ENCODE data around the gene ST3GAL4. TPM values are rescaled to one million over a fixed set of nuclear protein-coding genes. Genes with fewer than 3 reads are reported as not detected.

The ST3GAL4 gene
- total RNA-seq, 1 donor from 2014 or later = 15.9 TPM

GRCh38 chr11:126418887-126419286, 63.4 kb downstream of the ST3GAL4 start:
- no peak for DNase-seq (ENCODE audit: low read depth)
- no peak for TF ChIP-seq CTCF (conservative IDR thresholded peaks at IDR 0.05; ENCODE audit: low read depth, low read length)
- H3K4me3 ChIP-seq (ENCODE audit: low read depth, low read length) = no peak overlapping the region

- TF ChIP-seq CTCF (conservative IDR thresholded peaks at IDR 0.05; ENCODE audit: low read depth, low read length) = no peak
- H3K4me3 ChIP-seq (ENCODE audit: low read depth, low read length) = no peak overlapping the region
- no peak for DNase-seq (ENCODE audit: low read depth)
These were observed 64.6 kb downstream of the ST3GAL4 start for GRCh38 chr11:126419801-126420697.

GRCh38 chr11:126420698-126421256, 65.3 kb downstream of the ST3GAL4 start:
- TF ChIP-seq CTCF (conservative IDR thresholded peaks at IDR 0.05; ENCODE audit: low read depth, low read length) = no peak
- no peak overlapping the region for H3K4me3 ChIP-seq (ENCODE audit: low read depth, low read length)
- DNase-seq (ENCODE audit: low read depth) = no peak

- no peak for DNase-seq (ENCODE audit: low read depth)
- no peak overlapping the region for H3K4me3 ChIP-seq (ENCODE audit: low read depth, low read length)
- no peak for TF ChIP-seq CTCF (conservative IDR thresholded peaks at IDR 0.05; ENCODE audit: low read depth, low read length)
These were observed 65.8 kb downstream of the ST3GAL4 start for GRCh38 chr11:126421271-126421671.

GRCh38 chr11:126422446-126422845, 67.0 kb downstream of the ST3GAL4 start:
- DNase-seq (ENCODE audit: low read depth) = no peak
- H3K4me3 ChIP-seq (ENCODE audit: low read depth, low read length) = no peak overlapping the region
- no peak for TF ChIP-seq CTCF (conservative IDR thresholded peaks at IDR 0.05; ENCODE audit: low read depth, low read length)

- TF ChIP-seq CTCF (conservative IDR thresholded peaks at IDR 0.05; ENCODE audit: low read depth, low read length) = no peak
- no peak for DNase-seq (ENCODE audit: low read depth)
- no peak overlapping the region for H3K4me3 ChIP-seq (ENCODE audit: low read depth, low read length)
These were observed 67.7 kb downstream of the ST3GAL4 start for GRCh38 chr11:126423154-126423553.
